ENCODE data around the gene TUBB4B. TPM values are rescaled to one million over a fixed set of nuclear protein-coding genes. Genes with fewer than 3 reads are reported as not detected.
"Not testable (repeated sequence)": the region's sequence is repeated elsewhere in the genome, so short reads cannot be mapped to it uniquely, and the experiment has no call there.

TUBB4B gene
- total RNA-seq, 2 donors from 2014 or later, result 353 to 486 TPM

DNA sequence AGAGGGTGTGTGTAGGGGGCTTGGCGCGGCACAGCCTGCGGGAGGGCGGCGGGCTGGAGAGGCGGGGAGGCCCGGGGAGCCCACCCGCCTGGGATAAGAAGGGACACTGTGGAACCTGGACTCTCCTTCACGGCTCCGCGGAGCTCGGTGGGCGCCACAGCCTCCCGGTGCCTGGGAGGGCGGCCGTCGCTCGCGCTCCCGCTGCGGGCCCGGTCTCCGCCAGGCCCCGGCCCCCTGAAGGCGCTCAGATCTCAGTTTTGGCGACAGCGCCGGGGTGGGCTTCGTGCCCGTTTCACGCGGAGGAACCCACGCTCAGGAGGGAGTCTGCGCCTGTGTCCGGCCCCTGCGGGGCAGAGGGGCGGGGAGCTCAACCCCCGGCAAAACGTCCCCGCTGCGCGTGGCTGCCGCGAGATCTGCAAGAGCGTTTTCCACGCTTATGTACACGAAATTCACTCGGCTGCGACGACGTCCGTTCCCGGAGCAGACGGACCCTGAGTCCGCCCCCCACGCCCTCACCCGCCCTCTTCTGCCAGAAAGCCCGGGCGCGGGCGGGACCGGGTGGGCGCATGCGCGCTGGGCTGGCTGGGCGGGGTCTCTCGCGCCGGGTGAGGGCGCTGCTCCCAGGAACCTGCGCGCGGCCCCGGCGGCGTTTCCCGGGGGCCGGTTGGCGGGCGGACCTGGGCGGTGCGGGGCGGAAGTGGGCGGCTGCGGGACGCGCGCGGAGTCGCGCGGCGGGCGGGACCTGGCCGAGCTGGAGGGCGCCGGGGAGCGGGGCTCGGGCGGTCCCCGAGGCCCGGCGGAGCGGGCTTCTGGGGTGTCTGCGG is 13.7 kb downstream of the TUBB4B start, which contains the start of gene NELFB:
Gene NELFB (plus strand): TSS at position 704 of the 824 bp plus-strand sequence.
- peak; percentile 84 for ATAC-seq
- intact Hi-C loops (cut with DNase I, micrococcal nuclease), result no loop called here
- DNase-seq, result peak; percentile 90 to 96

DNA sequence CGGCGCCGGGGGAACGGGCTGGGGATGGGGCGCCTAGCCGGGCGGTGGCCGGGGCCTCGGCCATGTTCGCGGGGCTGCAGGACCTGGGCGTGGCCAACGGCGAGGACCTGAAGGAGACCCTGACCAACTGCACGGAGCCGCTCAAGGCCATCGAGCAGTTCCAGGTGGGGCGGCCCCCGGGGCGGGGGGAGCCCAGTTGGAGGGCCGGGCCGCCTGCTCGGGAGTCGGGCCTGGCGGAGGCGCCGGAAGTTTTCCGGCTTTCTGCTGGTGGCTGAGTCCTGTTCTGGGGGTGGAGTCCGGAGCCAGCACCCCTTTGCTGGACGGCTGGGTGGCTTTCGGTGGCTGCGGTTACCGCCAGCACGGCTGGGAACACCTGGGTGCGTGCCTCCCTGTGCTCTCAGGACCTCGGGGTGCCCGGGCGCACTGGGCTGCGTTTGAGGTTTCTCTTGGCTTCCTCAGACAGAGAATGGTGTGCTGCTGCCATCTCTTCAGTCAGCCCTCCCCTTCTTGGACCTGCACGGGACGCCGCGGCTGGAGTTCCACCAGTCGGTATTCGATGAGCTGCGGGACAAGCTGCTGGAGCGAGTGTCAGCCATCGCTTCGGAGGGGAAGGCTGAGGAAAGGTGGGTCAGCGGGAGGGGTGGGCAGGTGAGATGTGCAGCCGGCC is 14.5 kb downstream of the TUBB4B start:
- ATAC-seq (peak; percentile 37), DNase-seq (peak in 1 of 2 donors; percentile 72)
- intact Hi-C loops (cut with DNase I, micrococcal nuclease), result no loop called here

DNA sequence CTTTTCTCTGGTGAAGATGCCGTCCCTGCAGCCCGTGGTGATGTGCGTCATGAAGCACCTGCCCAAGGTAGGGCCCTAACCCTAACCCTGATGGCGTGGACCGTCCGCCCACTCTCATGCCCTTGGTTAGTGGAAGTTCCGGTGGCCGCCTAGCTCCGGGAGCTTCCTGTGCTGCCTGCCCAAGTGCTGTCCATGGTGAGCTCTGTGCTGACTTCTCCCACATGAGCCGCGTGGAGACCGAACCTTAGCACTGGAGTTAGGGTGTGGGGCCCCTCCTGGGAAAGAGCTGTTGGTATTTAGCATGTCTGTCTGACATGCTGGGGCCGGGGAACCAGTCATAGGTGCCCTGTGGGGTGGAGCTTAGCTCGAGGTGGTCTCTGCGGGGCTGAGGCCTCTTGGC is 15.3 kb downstream of the TUBB4B start:
- DNase-seq (no peak), ATAC-seq (no peak)
- intact Hi-C loops (cut with DNase I, micrococcal nuclease), result no loop called here

GRCh38 chr9:137256856-137257255 is 15.8 kb downstream of the TUBB4B start:
- ATAC-seq (no peak), DNase-seq (no peak)
- intact Hi-C loops (cut with DNase I, micrococcal nuclease), result no loop called here

GRCh38 chr9:137262173-137262908 is 21.3 kb downstream of the TUBB4B start:
- DNase-seq (peak in 1 of 2 donors; percentile 28), ATAC-seq (peak; percentile 32)
- intact Hi-C loops (cut with DNase I, micrococcal nuclease), result not testable (repeated sequence)

GRCh38 chr9:137262909-137263285 is 21.8 kb downstream of the TUBB4B start:
- no peak for DNase-seq
- ATAC-seq, result peak; percentile 9
- intact Hi-C loops (cut with DNase I, micrococcal nuclease), result no loop called here

- intact Hi-C loops (cut with DNase I, micrococcal nuclease), result no loop called here
- no peak for DNase-seq
- ATAC-seq, result no peak
Measured at GRCh38 chr9:137263506-137263905, 22.4 kb downstream of the TUBB4B start.

DNA sequence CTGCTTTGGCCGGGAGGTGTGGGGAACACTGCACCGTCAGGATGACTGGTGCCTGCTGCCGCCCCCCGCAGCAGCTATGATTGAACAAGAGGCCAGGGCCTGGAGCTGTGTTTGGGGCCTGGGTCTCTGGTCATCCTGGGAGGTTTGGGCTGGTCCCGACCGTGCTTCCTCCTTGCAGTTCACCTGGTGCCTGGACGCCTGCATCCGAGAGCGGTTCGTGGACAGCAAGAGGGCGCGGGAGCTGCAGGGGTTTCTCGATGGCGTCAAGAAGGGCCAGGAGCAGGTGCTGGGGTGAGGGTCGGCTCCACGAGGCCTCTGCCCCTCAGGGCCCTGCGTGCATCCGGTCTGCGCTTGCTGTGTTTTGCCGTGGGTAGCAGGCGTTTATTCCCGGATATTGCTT is 23.0 kb downstream of the TUBB4B start:
- intact Hi-C loops (cut with DNase I, micrococcal nuclease), result no loop called here
- DNase-seq (no peak), ATAC-seq (no peak)

DNA sequence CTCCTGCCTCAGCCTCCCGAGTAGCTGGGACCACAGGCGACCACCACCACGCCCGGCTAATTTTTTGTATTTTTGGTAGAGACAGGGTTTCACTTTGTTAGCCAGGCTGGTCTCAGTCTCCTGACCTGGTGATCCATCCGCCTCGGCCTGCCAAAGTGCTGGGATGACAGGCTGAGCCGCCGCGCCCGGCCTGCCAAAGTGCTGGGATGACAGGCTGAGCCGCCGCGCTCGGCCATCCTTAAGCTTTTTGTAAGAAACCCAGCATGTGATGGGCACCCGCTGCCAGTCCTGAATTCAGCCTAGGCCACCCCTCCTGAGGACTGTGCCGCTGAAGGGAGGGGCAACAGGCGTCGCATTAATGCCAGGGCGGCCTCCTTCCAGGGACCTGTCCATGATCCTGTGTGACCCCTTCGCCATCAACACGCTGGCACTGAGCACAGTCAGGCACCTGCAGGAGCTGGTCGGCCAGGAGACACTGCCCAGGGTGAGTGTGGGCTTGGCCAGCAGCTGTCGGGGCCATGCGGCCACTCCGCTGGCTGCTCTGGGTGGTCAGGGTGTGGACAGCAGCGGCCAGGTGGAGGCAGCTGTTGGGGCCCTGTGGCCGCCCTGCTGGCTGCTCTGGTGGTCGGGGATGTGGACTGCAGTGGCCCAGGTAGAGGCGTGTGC is 24.5 kb downstream of the TUBB4B start:
- no peak for DNase-seq
- no peak for ATAC-seq
- intact Hi-C loops (cut with DNase I, micrococcal nuclease), result no loop called here

- intact Hi-C loops (cut with DNase I, micrococcal nuclease), result no loop called here
- DNase-seq, result no peak
- no peak for ATAC-seq
Measured at GRCh38 chr9:137266162-137266527, 25.1 kb downstream of the TUBB4B start.

DNA sequence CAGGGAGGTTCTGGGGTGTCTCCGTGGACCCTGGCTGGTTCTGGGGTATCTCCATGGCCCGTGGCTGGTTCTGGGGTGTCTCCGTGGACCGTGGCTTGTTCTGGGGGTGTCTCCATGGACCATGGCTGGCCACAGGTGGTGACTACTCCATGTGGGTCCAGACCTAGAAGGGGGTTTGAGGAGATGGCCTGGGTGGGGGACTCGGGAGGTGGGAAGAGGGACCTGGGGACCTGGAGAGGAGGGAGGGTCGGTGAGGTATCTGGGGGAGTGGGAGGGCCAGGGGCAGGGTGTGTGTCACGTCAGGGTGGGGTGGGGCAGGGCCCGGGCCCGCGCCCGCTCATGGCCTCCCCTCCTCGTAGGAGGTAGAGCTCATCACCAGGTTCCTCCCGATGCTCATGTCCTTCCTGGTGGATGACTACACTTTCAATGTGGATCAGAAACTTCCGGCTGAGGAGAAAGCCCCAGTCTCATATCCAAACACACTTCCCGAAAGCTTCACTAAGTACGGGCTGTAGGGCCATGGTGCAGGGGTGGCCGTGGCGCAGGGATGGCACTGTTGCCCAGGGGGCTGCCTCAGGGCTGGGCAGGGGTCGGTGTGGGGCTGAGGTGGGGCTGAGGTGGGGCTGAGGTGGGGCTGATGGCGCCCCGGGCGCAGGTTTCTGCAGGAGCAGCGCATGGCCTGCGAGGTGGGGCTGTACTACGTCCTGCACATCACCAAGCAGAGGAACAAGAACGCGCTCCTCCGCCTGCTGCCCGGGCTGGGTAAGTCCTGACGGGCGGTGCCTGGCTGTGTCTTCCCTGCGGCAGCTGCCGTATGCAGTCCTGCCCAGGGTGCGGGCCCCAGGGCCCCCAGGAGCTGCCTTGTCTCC is 25.7 kb downstream of the TUBB4B start:
- ATAC-seq, result no peak

DNA sequence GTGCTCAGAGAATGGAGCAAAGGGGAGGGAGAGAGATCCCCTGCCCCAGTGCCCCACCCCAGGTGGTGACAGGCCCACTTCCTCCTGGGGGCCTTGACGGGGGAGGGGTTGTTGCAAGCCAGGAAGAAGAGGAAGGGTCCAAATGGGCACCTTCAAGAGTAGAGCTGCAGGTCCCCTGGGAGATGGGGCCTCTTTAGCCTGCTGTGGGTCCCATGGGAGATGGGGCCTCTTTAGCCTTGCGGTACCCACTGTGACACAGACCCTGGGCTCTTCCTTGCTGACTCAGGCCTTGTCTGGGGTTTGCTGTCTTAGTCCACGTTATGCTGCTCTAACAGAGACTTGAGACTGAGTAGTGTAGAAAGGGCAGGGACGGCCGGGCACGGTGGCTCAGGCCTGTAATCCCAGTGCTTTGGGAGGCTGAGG is 26.9 kb downstream of the TUBB4B start:
- intact Hi-C loops (cut with DNase I, micrococcal nuclease), result no loop called here
- DNase-seq, result no peak
- ATAC-seq, result no peak

More for the DNA sequence above, 25.7 kb downstream of the TUBB4B start:
- no peak for DNase-seq
- intact Hi-C loops (cut with DNase I, micrococcal nuclease), result no loop called here

DNA sequence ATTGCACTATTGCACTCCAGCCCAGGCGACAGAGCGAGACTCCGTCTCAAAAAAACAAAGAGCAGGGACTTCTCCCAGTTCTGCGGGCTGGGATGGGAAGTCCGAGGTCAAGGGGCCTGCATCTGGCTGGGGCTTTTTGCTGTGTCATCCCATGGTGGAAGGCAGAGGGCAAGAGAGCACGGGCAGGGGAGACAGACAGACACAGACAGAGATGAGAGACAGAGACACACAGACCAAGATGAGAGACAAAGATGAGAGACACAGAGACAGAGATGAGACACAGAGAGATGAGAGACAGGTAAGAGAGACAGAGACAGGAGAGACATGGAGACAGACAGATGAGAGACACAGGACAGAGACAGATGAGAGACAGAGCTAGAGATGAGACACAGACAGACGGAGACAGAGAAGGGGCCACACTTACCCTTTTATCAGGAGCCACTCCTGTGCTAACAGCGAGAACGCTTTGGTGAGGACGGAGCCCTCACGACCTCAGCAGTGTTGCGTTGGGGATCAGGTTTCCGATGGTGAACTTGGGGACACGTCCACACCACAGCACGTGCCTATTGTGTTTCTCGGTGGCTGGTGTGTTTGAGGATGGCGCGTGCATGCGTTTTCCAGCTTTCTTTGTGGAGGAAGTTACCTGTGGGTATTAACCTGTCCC is 27.6 kb downstream of the TUBB4B start:
- ATAC-seq (no peak), DNase-seq (no peak)
- intact Hi-C loops (cut with DNase I, micrococcal nuclease), result no loop called here

DNA sequence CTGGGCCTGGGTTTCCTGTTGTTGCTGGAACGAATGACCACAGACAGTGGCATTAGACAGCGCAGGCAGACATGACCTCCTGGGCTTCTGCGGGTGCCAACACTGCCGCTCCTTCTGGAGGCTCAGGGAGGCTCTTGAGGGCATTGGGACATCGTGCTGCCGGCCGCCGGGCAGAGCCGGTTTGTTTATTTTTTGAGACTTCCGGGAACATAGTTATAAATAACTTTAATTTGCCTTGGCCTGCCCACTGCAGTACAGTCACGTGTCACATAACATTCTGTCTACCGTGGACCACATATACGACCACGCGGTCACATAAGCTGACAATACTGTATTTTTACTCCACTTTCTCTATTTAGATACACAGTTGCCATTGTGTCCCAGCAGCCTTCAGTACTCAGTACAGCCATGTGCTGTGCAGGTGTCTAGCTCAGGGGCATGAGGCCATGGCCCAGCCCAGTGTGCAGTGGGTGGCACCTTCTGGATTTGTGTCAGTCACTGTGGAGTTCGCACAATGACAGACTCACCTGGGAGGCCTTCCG is 28.2 kb downstream of the TUBB4B start:
- ATAC-seq (peak; percentile 83), DNase-seq (peak; percentile 76 to 83)
- intact Hi-C loops (cut with DNase I, micrococcal nuclease), result no loop called here

DNA sequence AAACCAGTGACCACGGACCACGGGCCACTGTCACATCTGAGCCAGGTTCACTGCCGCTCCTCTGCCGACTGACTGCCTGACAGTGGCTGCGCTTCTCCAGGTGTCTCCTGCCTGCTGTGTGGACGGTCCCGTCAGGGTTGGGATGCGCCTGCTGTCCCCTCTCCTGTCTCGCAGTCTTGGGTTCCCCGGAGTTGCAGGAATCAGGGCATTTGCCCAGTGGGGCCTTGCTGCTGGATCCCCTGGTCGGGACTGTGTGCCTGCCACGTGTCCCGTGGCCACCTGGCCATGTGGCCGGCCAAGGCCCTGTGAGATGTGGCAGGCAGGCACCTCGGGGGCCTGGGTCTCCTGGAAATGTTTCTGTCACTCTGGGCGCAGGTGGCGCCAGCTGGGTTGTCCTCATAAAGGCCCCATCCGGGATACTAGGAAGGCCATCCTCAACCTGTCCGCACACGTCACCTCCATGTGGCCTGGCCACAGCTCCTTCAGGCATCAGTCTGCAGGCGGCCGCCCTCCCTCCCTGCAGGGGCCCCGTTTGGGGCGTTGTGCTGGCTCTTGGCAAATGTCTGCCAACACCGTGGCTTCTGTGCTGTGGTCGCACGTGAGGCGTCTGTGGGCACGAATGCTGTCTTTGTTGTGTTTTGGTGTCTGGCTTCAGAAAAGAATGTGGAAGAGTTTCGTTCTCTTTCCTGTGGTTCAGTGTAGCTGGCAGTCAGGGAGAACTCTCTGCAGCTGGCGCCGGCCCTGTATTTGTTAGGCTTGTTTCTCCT is 30.0 kb downstream of the TUBB4B start:
- no peak for ATAC-seq
- intact Hi-C loops (cut with DNase I, micrococcal nuclease), result no loop called here
- no peak for DNase-seq

DNA sequence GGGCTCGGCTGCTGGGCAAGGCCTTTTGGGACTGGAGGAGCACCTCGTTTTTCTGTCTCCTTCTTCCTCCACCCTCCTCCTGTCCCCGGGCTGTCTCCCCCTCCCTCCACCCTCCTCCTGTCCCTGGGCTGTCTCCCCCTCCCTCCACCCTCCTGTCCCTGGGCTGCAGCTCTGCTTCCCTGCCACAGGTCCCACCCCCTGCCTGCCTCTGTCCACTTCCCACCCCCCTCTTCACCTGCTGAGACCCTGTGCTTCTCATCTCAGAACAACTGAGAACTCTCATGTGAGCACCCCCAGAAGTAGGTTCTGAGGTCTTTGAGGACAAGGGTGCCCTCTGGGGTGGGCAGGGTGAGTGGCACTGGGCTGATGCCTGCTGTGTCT is 30.6 kb downstream of the TUBB4B start:
- ATAC-seq (no peak), DNase-seq (no peak)
- intact Hi-C loops (cut with DNase I, micrococcal nuclease), result no loop called here
